IPS DF 19.7 (cell line): ENCODE measurements around the gene TADA3.

Experiments used
- DNase-seq: peaks from one replicate; pipeline ENCODE4 v3.0.0-alpha.2; 2013; ENCODE audit warnings: low read depth, low spot score

TADA3 gene

GRCh38 chr3:9809615-9810432 is 17.6 kb upstream of the TADA3 start, which contains the start of gene TTLL3:
TSS of gene TTLL3 (plus strand) at chr3:9810262. CDS start at chr3:9810662, 400 bp downstream.
- no peak for DNase-seq

- no peak for DNase-seq
Measured at GRCh38 chr3:9809239-9809614, 17.0 kb upstream of the TADA3 start.

GRCh38 chr3:9808345-9809037 is 16.2 kb upstream of the TADA3 start:
- no peak for DNase-seq

GRCh38 chr3:9807981-9808344 is 15.7 kb upstream of the TADA3 start:
- DNase-seq = no peak

- no peak for DNase-seq
Measured at GRCh38 chr3:9806688-9807589, 14.7 kb upstream of the TADA3 start.

- no peak for DNase-seq
Measured at GRCh38 chr3:9806137-9806536, 13.9 kb upstream of the TADA3 start.

- no peak for DNase-seq
Measured at GRCh38 chr3:9804996-9805395, 12.7 kb upstream of the TADA3 start.

- DNase-seq = no peak
Measured at GRCh38 chr3:9803494-9803893, 11.2 kb upstream of the TADA3 start.

- no peak for DNase-seq
Measured at GRCh38 chr3:9800529-9800928, 8.3 kb upstream of the TADA3 start.

GRCh38 chr3:9797196-9797945 is 5.1 kb upstream of the TADA3 start:
- DNase-seq = no peak

GRCh38 chr3:9795207-9795606 is 2.9 kb upstream of the TADA3 start:
- no peak for DNase-seq

GRCh38 chr3:9794400-9794799 is 2.1 kb upstream of the TADA3 start:
- DNase-seq = no peak

- DNase-seq = no peak
Measured at GRCh38 chr3:9793161-9793781, 998 bp upstream of the TADA3 start.

- no peak for DNase-seq
Measured at GRCh38 chr3:9791790-9792404, 376 bp downstream of the TADA3 start.

- DNase-seq = no peak
Measured at GRCh38 chr3:9791127-9791526, 1.1 kb downstream of the TADA3 start.

- no peak for DNase-seq
Measured at GRCh38 chr3:9787714-9788113, 4.6 kb downstream of the TADA3 start.

GRCh38 chr3:9786825-9787669 is 5.2 kb downstream of the TADA3 start:
- DNase-seq = no peak

GRCh38 chr3:9786209-9786739 is 6.0 kb downstream of the TADA3 start:
- DNase-seq = no peak

GRCh38 chr3:9785602-9786001 is 6.7 kb downstream of the TADA3 start:
- DNase-seq = no peak
